Lower leg skin (tissue), 4 donors: ENCODE results near the gene KRT81. TPM values are rescaled to one million over a fixed set of nuclear protein-coding genes. Genes with fewer than 3 reads are reported as not detected.
A peak's percentile ranks its signal among the peaks of the same experiment; 100 is the strongest.

ENCODE experiments used
- DNase-seq, 2 donors: peaks; one replicate each; pipeline ENCODE4 v3.0.0-alpha.2; 2019; ENCODE audit warnings: low spot score in 2 of 2
- H3K4me3 ChIP-seq: fragments of 200-600 bp; sonication (generic); 2 replicates; pipeline ENCODE4 v1.5.1; 2017; ENCODE audit warnings: mild to moderate bottlenecking, low read depth; ENCODE audit not compliant: poor library complexity, severe bottlenecking
- CTCF ChIP-seq, 3 donors: fragments of 450-650 bp; IDR thresholded peaks; one replicate each; pipeline ENCODE4 v1.5.1; 2016; ENCODE audit warnings: antibody characterized with exemption in 3 of 3, mild to moderate bottlenecking in 3 of 3, moderate library complexity in 2 of 3
- POLR2A ChIP-seq, 2 donors: fragments of 450-650 bp; IDR thresholded peaks; one replicate each; pipeline ENCODE4 v1.6.1; 2016 to 2017; ENCODE audit warnings: antibody characterized with exemption in 2 of 2, mild to moderate bottlenecking in 1 of 2, moderate library complexity in 1 of 2
- WGBS, 2 donors: methylation state at CpG; one replicate each; pipeline ENCODE4 v1.1.5; 2018; 5-methylcytosine and 5-hydroxymethylcytosine counted together
- intact Hi-C: fragments of 100-400 bp; cut with DNase I; formaldehyde crosslinking; loops from one replicate; pipeline ENCODE4 v1.15.0; 2023; ENCODE audit warnings: low total_unique reads
- total RNA-seq, 4 donors: library from RNA; depleted of rRNA; stranded (reverse); fragments of >200 nt; gene quantifications; one replicate each; pipeline ENCODE4 v1.1.0, GENCODE V29; 2016

KRT81 gene
- total RNA-seq, 4 donors from 2014 or later = 0.37 to 204 (median 10.6) TPM; not detected in 1

GRCh38 chr12:52327052-52327829 lies 35.9 kb upstream of the KRT81 start:
- no peak overlapping the region for H3K4me3 ChIP-seq
- WGBS, 2 donors = 50 to 52% methylated on average over 11 of the region's 11 CpGs
- peak; percentile 82 to 94 for DNase-seq
- intact Hi-C loops = loop anchor here (5.0 kb wide), 1 partner anchor 170 kb away; no protein-coding TSS in a partner anchor
- TF ChIP-seq CTCF (IDR thresholded peaks at IDR 0.05) (peak in 1 of 3 donors; percentile 55), POLR2A (IDR thresholded peaks at IDR 0.05) (no peak)

GRCh38 chr12:52324153-52324444 lies 32.8 kb upstream of the KRT81 start:
- DNase-seq = peak in 1 of 2 donors; percentile 40
- no peak overlapping the region for H3K4me3 ChIP-seq
- no peak for TF ChIP-seq POLR2A (IDR thresholded peaks at IDR 0.05)
- WGBS, 2 donors = 83 to 92% methylated on average over 3 of the region's 3 CpGs
- intact Hi-C loops = no loop called here

GRCh38 chr12:52323416-52324152 lies 32.2 kb upstream of the KRT81 start:
- intact Hi-C loops = no loop called here
- 85 to 86% methylated on average over 10 of the region's 10 CpGs for WGBS, 2 donors
- peak in 1 of 2 donors; percentile 82 for DNase-seq
- TF ChIP-seq CTCF (IDR thresholded peaks at IDR 0.05) (no peak), POLR2A (IDR thresholded peaks at IDR 0.05) (no peak)
- no peak overlapping the region for H3K4me3 ChIP-seq

- no peak overlapping the region for H3K4me3 ChIP-seq
- TF ChIP-seq POLR2A (IDR thresholded peaks at IDR 0.05) (no peak), CTCF (IDR thresholded peaks at IDR 0.05) (no peak)
- peak in 1 of 2 donors; percentile 59 for DNase-seq
- 81 to 84% methylated on average over 1 of the region's 1 CpG for WGBS, 2 donors
- intact Hi-C loops = no loop called here
Measured at GRCh38 chr12:52323001-52323400, 31.7 kb upstream of the KRT81 start.

GRCh38 chr12:52322069-52322468 lies 30.7 kb upstream of the KRT81 start:
- TF ChIP-seq POLR2A (IDR thresholded peaks at IDR 0.05) (no peak), CTCF (IDR thresholded peaks at IDR 0.05) (no peak)
- no peak overlapping the region for H3K4me3 ChIP-seq
- intact Hi-C loops = no loop called here
- DNase-seq = no peak
- 91 to 95% methylated on average over 1 of the region's 1 CpG for WGBS, 2 donors

GRCh38 chr12:52321418-52321817 lies 30.1 kb upstream of the KRT81 start:
- intact Hi-C loops = no loop called here
- 53 to 67% methylated on average over 4 of the region's 4 CpGs for WGBS, 2 donors

More at GRCh38 chr12:52321418-52321817, 30.1 kb upstream of the KRT81 start:
- no peak overlapping the region for H3K4me3 ChIP-seq
- peak in 1 of 2 donors; percentile 83 for DNase-seq
- no peak for TF ChIP-seq POLR2A (IDR thresholded peaks at IDR 0.05)
- TF ChIP-seq CTCF (IDR thresholded peaks at IDR 0.05) = no peak
